Large intestine (tissue), 3 donors: ENCODE results near the gene CERS1. TPM values are rescaled to one million over a fixed set of nuclear protein-coding genes. Genes with fewer than 3 reads are reported as not detected.

Experiments
- DNase-seq, 2 donors: peaks; one replicate each; pipeline versions ENCODE4 v3.0.0 to v3.0.0-alpha.2; 2013
- H3K27ac ChIP-seq: one replicate; pipeline ENCODE4 v1.5.1; 2013; ENCODE audit warnings: low read length
- H3K27me3 ChIP-seq: 2 replicates; pipeline ENCODE4 v1.6.1; 2013; ENCODE audit warnings: low read length; ENCODE audit not compliant: control insufficient read depth, insufficient read depth
- H3K36me3 ChIP-seq: 2 replicates; pipeline ENCODE4 v1.6.1; 2013; ENCODE audit warnings: low read length; ENCODE audit not compliant: control insufficient read depth, insufficient read depth
- H3K4me1 ChIP-seq: one replicate; pipeline ENCODE4 v1.6.1; 2013; ENCODE audit warnings: low read length; ENCODE audit not compliant: control insufficient read depth, insufficient read depth
- H3K4me3 ChIP-seq: one replicate; pipeline ENCODE4 v1.5.1; 2013; ENCODE audit warnings: low read length
- H3K9me3 ChIP-seq: one replicate; pipeline ENCODE4 v1.6.1; 2013; ENCODE audit warnings: mild to moderate bottlenecking, low read depth, low read length, moderate library complexity; ENCODE audit not compliant: control insufficient read depth
- WGBS: methylation state at CpG from one replicate; pipeline ENCODE4 v1.1.5; 2013; ENCODE audit warnings: low lambda C conversion rate; ENCODE audit not compliant: insufficient coverage; 5-methylcytosine and 5-hydroxymethylcytosine counted together
- polyA plus RNA-seq: library from polyadenylated mRNA; unstranded; fragments of 120-200 nt; gene quantifications from one replicate; pipeline ENCODE4 v1.2.1, GENCODE V29; 2013

The CERS1 gene
- polyA plus RNA-seq, 1 donor, result 3.1 TPM

- Histone ChIP-seq H3K27ac (no peak overlapping the region), H3K9me3 (no peaks in the 10 kb centered on the region), H3K36me3 (no peaks in the 10 kb centered on the region), H3K4me3 (no peak overlapping the region), H3K27me3 (no peaks in the 10 kb centered on the region), H3K4me1 (no peaks in the 10 kb centered on the region)
- DNase-seq, result no peak
- no CpG with 5 or more reads among the region's 4 CpGs for WGBS
Observed at GRCh38 chr19:18886972-18887371, 9.0 kb downstream of the CERS1 start.

GRCh38 chr19:18883526-18884304 is 12.2 kb downstream of the CERS1 start:
- WGBS, result no CpG with 5 or more reads among the region's 30 CpGs
- Histone ChIP-seq H3K9me3 (no peaks in the 10 kb centered on the region), H3K4me3 (no peak overlapping the region), H3K27ac (no peak overlapping the region), H3K36me3 (no peaks in the 10 kb centered on the region), H3K4me1 (no peaks in the 10 kb centered on the region), H3K27me3 (no peaks in the 10 kb centered on the region)
- DNase-seq, result no peak

GRCh38 chr19:18881491-18881890 is 14.5 kb downstream of the CERS1 start:
- H3K27ac ChIP-seq, result no peak overlapping the region

GRCh38 chr19:18879579-18880373 is 16.2 kb downstream of the CERS1 start:
- Histone ChIP-seq H3K4me3 (no peak overlapping the region), H3K9me3 (no peaks in the 10 kb centered on the region), H3K27me3 (no peaks in the 10 kb centered on the region), H3K27ac (no peak overlapping the region), H3K4me1 (no peaks in the 10 kb centered on the region), H3K36me3 (no peaks in the 10 kb centered on the region)
- peak in 1 of 2 donors; percentile 43 for DNase-seq
- WGBS, result no CpG with 5 or more reads among the region's 13 CpGs

More at GRCh38 chr19:18881491-18881890, 14.5 kb downstream of the CERS1 start:
- H3K4me3 ChIP-seq, result no peak overlapping the region
- no peaks in the 10 kb centered on the region for H3K9me3 ChIP-seq
- DNase-seq, result no peak
- H3K4me1 ChIP-seq, result no peaks in the 10 kb centered on the region
- no peaks in the 10 kb centered on the region for H3K36me3 ChIP-seq
- no CpG with 5 or more reads among the region's 7 CpGs for WGBS
- no peaks in the 10 kb centered on the region for H3K27me3 ChIP-seq

GRCh38 chr19:18878858-18879578 is 16.9 kb downstream of the CERS1 start:
- DNase-seq, result no peak
- WGBS, result no CpG with 5 or more reads among the region's 34 CpGs
- H3K4me3 ChIP-seq, result no peak overlapping the region
- H3K9me3 ChIP-seq, result no peaks in the 10 kb centered on the region
- H3K27ac ChIP-seq, result no peak overlapping the region
- H3K36me3 ChIP-seq, result no peaks in the 10 kb centered on the region
- no peaks in the 10 kb centered on the region for H3K27me3 ChIP-seq
- H3K4me1 ChIP-seq, result no peaks in the 10 kb centered on the region

GRCh38 chr19:18878058-18878797 is 17.7 kb downstream of the CERS1 start:
- no peak overlapping the region for H3K27ac ChIP-seq
- H3K4me1 ChIP-seq, result no peaks in the 10 kb centered on the region
- H3K27me3 ChIP-seq, result no peaks in the 10 kb centered on the region
- no peaks in the 10 kb centered on the region for H3K36me3 ChIP-seq
- H3K9me3 ChIP-seq, result no peaks in the 10 kb centered on the region
- no peak overlapping the region for H3K4me3 ChIP-seq
- whole genome bisulfite sequencing, result no CpG with 5 or more reads among the region's 25 CpGs
- DNase-seq, result no peak

GRCh38 chr19:18876865-18877264 is 19.1 kb downstream of the CERS1 start:
- no CpG with 5 or more reads among the region's 7 CpGs for WGBS
- H3K4me3 ChIP-seq, result no peak overlapping the region
- H3K36me3 ChIP-seq, result no peaks in the 10 kb centered on the region
- no peak for DNase-seq
- H3K9me3 ChIP-seq, result no peaks in the 10 kb centered on the region
- no peaks in the 10 kb centered on the region for H3K4me1 ChIP-seq
- no peaks in the 10 kb centered on the region for H3K27me3 ChIP-seq
- H3K27ac ChIP-seq, result no peak overlapping the region

- Histone ChIP-seq H3K4me3 (no peak overlapping the region), H3K27me3 (peaks cover 2% of the 10 kb centered on the region), H3K4me1 (no peaks in the 10 kb centered on the region), H3K36me3 (no peaks in the 10 kb centered on the region), H3K9me3 (no peaks in the 10 kb centered on the region), H3K27ac (no peak overlapping the region)
- WGBS, result 100% methylated on average over 2 of the region's 5 CpGs
- no peak for DNase-seq
Observed at GRCh38 chr19:18875726-18876125, 20.2 kb downstream of the CERS1 start.

- Histone ChIP-seq H3K27ac (no peak overlapping the region), H3K9me3 (peaks cover 6% of the 10 kb centered on the region), H3K27me3 (peaks cover 24% of the 10 kb centered on the region), H3K4me3 (no peak overlapping the region), H3K36me3 (peaks cover 18% of the 10 kb centered on the region), H3K4me1 (peaks cover 2% of the 10 kb centered on the region)
- WGBS, result no CpG with 5 or more reads among the region's 7 CpGs
- DNase-seq, result no peak
Observed at GRCh38 chr19:18871543-18871942, 24.4 kb downstream of the CERS1 start.
